GM23248 (cell line): ENCODE measurements around the gene SOCS2. TPM values are rescaled to one million over a fixed set of nuclear protein-coding genes. Genes with fewer than 3 reads are reported as not detected.

Experiments
- DNase-seq: peaks from one replicate; pipeline ENCODE4 v3.0.0-alpha.2; 2015
- H2AFZ ChIP-seq: fragments of 200-600 bp; sonication (generic); 2 replicates; pipeline ENCODE4 v1.6.1; 2016; ENCODE audit warnings: antibody characterized with exemption
- H3F3A ChIP-seq: fragments of 200-600 bp; sonication (generic); 2 replicates; pipeline ENCODE4 v1.6.1; 2016; ENCODE audit warnings: mild to moderate bottlenecking, antibody characterized with exemption, mixed run types; ENCODE audit not compliant: insufficient read depth
- H3K27ac ChIP-seq: fragments of 200-600 bp; sonication (generic); 2 replicates; pipeline ENCODE4 v1.5.1; 2016; ENCODE audit warnings: mild to moderate bottlenecking
- H3K27me3 ChIP-seq: fragments of 200-600 bp; sonication (generic); replicated peaks from 2 replicates; pipeline ENCODE4 v1.6.1; 2016; ENCODE audit warnings: mild to moderate bottlenecking; ENCODE audit not compliant: insufficient read depth
- H3K36me3 ChIP-seq: fragments of 200-600 bp; sonication (generic); 2 replicates; pipeline ENCODE4 v1.6.1; 2016; ENCODE audit warnings: low read depth, mild to moderate bottlenecking
- H3K4me1 ChIP-seq: fragments of 200-600 bp; sonication (generic); 2 replicates; pipeline ENCODE4 v1.6.1; 2016; ENCODE audit warnings: mild to moderate bottlenecking; ENCODE audit not compliant: insufficient read depth
- H3K4me2 ChIP-seq: fragments of 200-600 bp; sonication (generic); one replicate; pipeline ENCODE4 v1.6.1; 2016; ENCODE audit warnings: mild to moderate bottlenecking; ENCODE audit not compliant: unreplicated experiment
- H3K4me3 ChIP-seq: fragments of 200-600 bp; sonication (generic); 2 replicates; pipeline ENCODE4 v1.5.1; 2016; ENCODE audit warnings: mild to moderate bottlenecking
- H3K79me2 ChIP-seq: fragments of 200-600 bp; sonication (generic); 2 replicates; pipeline ENCODE4 v1.6.1; 2016; ENCODE audit warnings: mild to moderate bottlenecking; ENCODE audit not compliant: insufficient read depth
- H3K9ac ChIP-seq: fragments of 200-600 bp; sonication (generic); 2 replicates; pipeline ENCODE4 v1.6.1; 2016; ENCODE audit warnings: mild to moderate bottlenecking
- H3K9me2 ChIP-seq: fragments of 200-600 bp; sonication (generic); 2 replicates; pipeline ENCODE4 v1.6.1; 2016; ENCODE audit warnings: mixed run types, mild to moderate bottlenecking, moderate library complexity; ENCODE audit not compliant: insufficient read depth
- H3K9me3 ChIP-seq: fragments of 200-600 bp; sonication (generic); one replicate; pipeline ENCODE4 v1.6.1; 2017; ENCODE audit warnings: low read depth
- H4K20me1 ChIP-seq: fragments of 200-600 bp; sonication (generic); 2 replicates; pipeline ENCODE4 v1.6.0; 2016; ENCODE audit not compliant: insufficient read depth
- EZH2 ChIP-seq: fragments of 200-600 bp; sonication (generic); IDR thresholded peaks from 2 replicates; pipeline ENCODE4 v1.6.1; 2018; ENCODE audit warnings: antibody characterized with exemption, mild to moderate bottlenecking; ENCODE audit not compliant: insufficient read depth, poor library complexity, severe bottlenecking
- EZH2phosphoT487 ChIP-seq: fragments of 200-600 bp; sonication (generic); IDR thresholded peaks from 2 replicates; pipeline ENCODE4 v1.6.1; 2018; ENCODE audit warnings: antibody characterized with exemption, moderate library complexity, mild to moderate bottlenecking, low read depth; ENCODE audit not compliant: insufficient read depth
- WGBS, 2 experiments: methylation state at CpG; one replicate each; pipeline ENCODE4 v1.1.6; 2015 to 2017; ENCODE audit warnings: low lambda C conversion rate in 2 of 2, low coverage in 1 of 2; ENCODE audit errors: missing lambda C conversion rate in 2 of 2; 5-methylcytosine and 5-hydroxymethylcytosine counted together
- in situ Hi-C: fragments of 300-500 bp; cut with MboI; formaldehyde crosslinking; loops from 2 replicates; pipeline ENCODE4 v1.15.0; 2020
- polyA plus RNA-seq: library from polyadenylated mRNA; unstranded; fragments of >200 nt; fragmentation: Nextera tagmentation; extraction: Ambion mirVana; gene quantifications from 2 replicates; pipeline ENCODE4 v1.2.1, GENCODE V29; 2016
- total RNA-seq: library from RNA; depleted of rRNA; stranded (reverse); fragments of >200 nt; shearing (Covaris generic); gene quantifications from 2 replicates; pipeline ENCODE4 v1.2.3, GENCODE V29; 2014

The SOCS2 gene
- total and polyA plus RNA-seq, 2 experiments from 2014 or later = 52.4 to 72.6 TPM

- no peak overlapping the region for H3K4me3 ChIP-seq
- no peak overlapping the region for H2AFZ ChIP-seq
- no peaks in the 10 kb centered on the region for H4K20me1 ChIP-seq
- H3K9ac ChIP-seq = no peak overlapping the region
- H3K27ac ChIP-seq = no peak overlapping the region
- H3F3A ChIP-seq = peaks cover 13% of the 10 kb centered on the region; the same call in 1 of the 2 replicates
- peaks cover 5% of the 10 kb centered on the region; the same call in 1 of the 2 replicates for H3K36me3 ChIP-seq
- H3K4me1 ChIP-seq = peaks cover 7% of the 10 kb centered on the region; the same call in 1 of the 2 replicates
- TF ChIP-seq EZH2phosphoT487 (no peak), EZH2 (no peak)
- no peaks in the 10 kb centered on the region for H3K79me2 ChIP-seq
- no peak overlapping the region for H3K4me2 ChIP-seq
- H3K9me2 ChIP-seq = no peaks in the 10 kb centered on the region
- in situ Hi-C loops = no loop called here
- 16 to 31% methylated on average over 4 of the region's 4 CpGs for WGBS, 2 experiments
- no peak for DNase-seq
- H3K9me3 ChIP-seq = no peaks in the 10 kb centered on the region
- H3K27me3 ChIP-seq = no peaks in the 10 kb centered on the region
Measured at GRCh38 chr12:93539821-93540220, 32.7 kb upstream of the SOCS2 start.

GRCh38 chr12:93540466-93540865 is 32.0 kb upstream of the SOCS2 start:
- Histone ChIP-seq H3K9ac (no peak overlapping the region), H3K9me2 (no peaks in the 10 kb centered on the region), H3K4me1 (peaks cover 7% of the 10 kb centered on the region; the same call in 1 of the 2 replicates), H3K9me3 (no peaks in the 10 kb centered on the region), H3K27ac (no peak overlapping the region), H3K36me3 (peaks cover 6% of the 10 kb centered on the region; the same call in 1 of the 2 replicates), H3K4me2 (no peak overlapping the region), H3F3A (peaks cover 13% of the 10 kb centered on the region; the same call in 1 of the 2 replicates), H2AFZ (no peak overlapping the region), H3K79me2 (no peaks in the 10 kb centered on the region), H4K20me1 (no peaks in the 10 kb centered on the region), H3K27me3 (no peaks in the 10 kb centered on the region), H3K4me3 (no peak overlapping the region)
- TF ChIP-seq EZH2 (no peak), EZH2phosphoT487 (no peak)
- in situ Hi-C loops = no loop called here
- 53 to 63% methylated on average over 1 of the region's 1 CpG for WGBS, 2 experiments
- DNase-seq = no peak

GRCh38 chr12:93541578-93542225 is 30.8 kb upstream of the SOCS2 start:
- no peak overlapping the region for H3K4me3 ChIP-seq
- no peaks in the 10 kb centered on the region for H3K9me3 ChIP-seq
- H3K27ac ChIP-seq = no peak overlapping the region
- H3K9ac ChIP-seq = no peak overlapping the region
- no peaks in the 10 kb centered on the region for H4K20me1 ChIP-seq
- H2AFZ ChIP-seq = no peak overlapping the region
- peaks cover 6% of the 10 kb centered on the region; the same call in 1 of the 2 replicates for H3K4me1 ChIP-seq
- H3K36me3 ChIP-seq = peaks cover 6% of the 10 kb centered on the region; the same call in 1 of the 2 replicates
- peaks cover 9% of the 10 kb centered on the region; the same call in 1 of the 2 replicates for H3F3A ChIP-seq
- H3K79me2 ChIP-seq = no peaks in the 10 kb centered on the region
- no peaks in the 10 kb centered on the region for H3K9me2 ChIP-seq
- H3K27me3 ChIP-seq = no peaks in the 10 kb centered on the region
- in situ Hi-C loops = no loop called here
- H3K4me2 ChIP-seq = no peak overlapping the region
- TF ChIP-seq EZH2 (no peak), EZH2phosphoT487 (no peak)
- WGBS, 2 experiments = 30 to 34% methylated on average over 4 of the region's 4 CpGs
- no peak for DNase-seq

GRCh38 chr12:93547778-93548177 is 24.7 kb upstream of the SOCS2 start:
- Histone ChIP-seq H3K27me3 (no peaks in the 10 kb centered on the region), H3K4me1 (no peaks in the 10 kb centered on the region), H3K9me2 (no peaks in the 10 kb centered on the region), H3K27ac (no peak overlapping the region), H3K9me3 (no peaks in the 10 kb centered on the region), H3F3A (no peaks in the 10 kb centered on the region), H3K9ac (no peak overlapping the region), H3K4me3 (no peak overlapping the region), H3K36me3 (peaks cover 6% of the 10 kb centered on the region; the same call in 1 of the 2 replicates), H3K79me2 (no peaks in the 10 kb centered on the region), H2AFZ (no peak overlapping the region), H3K4me2 (no peak overlapping the region), H4K20me1 (no peaks in the 10 kb centered on the region)
- in situ Hi-C loops = no loop called here
- 97 to 98% methylated on average over 2 of the region's 2 CpGs for WGBS, 2 experiments
- TF ChIP-seq EZH2phosphoT487 (no peak), EZH2 (no peak)
- DNase-seq = no peak
